Right lobe of liver (tissue), 4 donors: ENCODE data around the gene NUP85.

Experiments used
- POLR2A ChIP-seq: fragments of 450-650 bp; IDR thresholded peaks from one replicate; pipeline ENCODE4 v1.6.1; 2017; ENCODE audit warnings: antibody characterized with exemption, mild to moderate bottlenecking
- TF ChIP-seq, protein P1 (sequence below), 4 donors: fragments of 200-600 bp in 3 of 4; fragments of 450-650 bp in 1 of 4; IDR thresholded peaks; one replicate each; pipeline versions ENCODE4 v1.5.1 to v1.8.0; 2016 to 2022; ENCODE audit warnings: antibody characterized with exemption in 4 of 4, mild to moderate bottlenecking in 2 of 4
- donor health status: DM: no; HTN: no; CAD: no.
- donor health status: DM: no; HTN: no; CAD: no.
- donor health status: DM: no; HTN: yes; CAD: no.

DNA sequence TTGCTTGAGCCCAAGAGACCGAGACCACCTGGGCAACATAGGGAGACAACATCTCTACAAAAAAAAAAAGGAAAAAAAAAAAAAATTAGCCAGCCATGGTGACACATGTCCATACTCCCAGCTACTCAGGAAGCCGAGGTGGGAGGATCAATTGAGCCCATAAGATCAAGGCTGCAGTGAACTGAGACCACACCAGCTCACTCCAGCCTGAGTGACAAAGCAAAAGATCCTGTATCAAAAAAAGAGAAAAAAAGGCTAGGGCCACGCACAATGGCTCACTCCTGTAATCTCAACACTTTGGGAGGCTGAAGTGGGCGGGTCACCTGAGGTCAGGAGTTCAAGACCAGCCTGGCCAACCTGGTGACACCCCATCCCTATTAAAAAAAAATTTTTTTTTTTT is 36.5 kb upstream of the NUP85 start:
- TF ChIP-seq, protein P1, sequence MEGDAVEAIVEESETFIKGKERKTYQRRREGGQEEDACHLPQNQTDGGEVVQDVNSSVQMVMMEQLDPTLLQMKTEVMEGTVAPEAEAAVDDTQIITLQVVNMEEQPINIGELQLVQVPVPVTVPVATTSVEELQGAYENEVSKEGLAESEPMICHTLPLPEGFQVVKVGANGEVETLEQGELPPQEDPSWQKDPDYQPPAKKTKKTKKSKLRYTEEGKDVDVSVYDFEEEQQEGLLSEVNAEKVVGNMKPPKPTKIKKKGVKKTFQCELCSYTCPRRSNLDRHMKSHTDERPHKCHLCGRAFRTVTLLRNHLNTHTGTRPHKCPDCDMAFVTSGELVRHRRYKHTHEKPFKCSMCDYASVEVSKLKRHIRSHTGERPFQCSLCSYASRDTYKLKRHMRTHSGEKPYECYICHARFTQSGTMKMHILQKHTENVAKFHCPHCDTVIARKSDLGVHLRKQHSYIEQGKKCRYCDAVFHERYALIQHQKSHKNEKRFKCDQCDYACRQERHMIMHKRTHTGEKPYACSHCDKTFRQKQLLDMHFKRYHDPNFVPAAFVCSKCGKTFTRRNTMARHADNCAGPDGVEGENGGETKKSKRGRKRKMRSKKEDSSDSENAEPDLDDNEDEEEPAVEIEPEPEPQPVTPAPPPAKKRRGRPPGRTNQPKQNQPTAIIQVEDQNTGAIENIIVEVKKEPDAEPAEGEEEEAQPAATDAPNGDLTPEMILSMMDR (IDR thresholded peaks at IDR 0.05): no peak
- no peak for TF ChIP-seq POLR2A
